Stimulated activated CD4-positive, alpha-beta T cell treated with anti-CD3 and anti-CD28 coated beads, Interleukin-12 subunit alpha, Interleukin-12 subunit beta, amount 100 ng/mL, for 48 hours (primary cell): Measurements from ENCODE around the gene ASMTL.
"Not testable (repeated sequence)": the region's sequence is repeated elsewhere in the genome, so short reads cannot be mapped to it uniquely, and the experiment has no call there.

Source experiments
- DNase-seq, 3 donors: peaks; one replicate each; pipeline ENCODE4 v3.0.0-alpha.2; 2020; ENCODE audit warnings: low read depth in 2 of 3, low spot score in 1 of 3

The ASMTL gene

GRCh38 chrX:1481636-1482529 lies 29.2 kb upstream of the ASMTL start:
- DNase-seq = peak; percentile 58 to 67 (median 66)

GRCh38 chrX:1480082-1480785 lies 27.5 kb upstream of the ASMTL start:
- DNase-seq = no peak

- no peak for DNase-seq
Measured at GRCh38 chrX:1477801-1478458, 25.2 kb upstream of the ASMTL start.

- no peak for DNase-seq
Measured at GRCh38 chrX:1477229-1477628, 24.5 kb upstream of the ASMTL start.

GRCh38 chrX:1476682-1477081 lies 24.0 kb upstream of the ASMTL start:
- no peak for DNase-seq

GRCh38 chrX:1475881-1476280 lies 23.2 kb upstream of the ASMTL start:
- no peak for DNase-seq

- no peak for DNase-seq
Measured at GRCh38 chrX:1475481-1475880, 22.8 kb upstream of the ASMTL start.

GRCh38 chrX:1474593-1474992 lies 21.9 kb upstream of the ASMTL start:
- DNase-seq = not testable (repeated sequence)

- no peak for DNase-seq
Measured at GRCh38 chrX:1472975-1473374, 20.3 kb upstream of the ASMTL start.

- peak; percentile 58 to 68 (median 66) for DNase-seq
Measured at GRCh38 chrX:1468250-1468772, 15.6 kb upstream of the ASMTL start.

- no peak for DNase-seq
Measured at GRCh38 chrX:1466971-1467561, 14.4 kb upstream of the ASMTL start.

- DNase-seq = no peak
Measured at GRCh38 chrX:1466232-1466661, 13.5 kb upstream of the ASMTL start.

GRCh38 chrX:1465286-1466231 lies 12.8 kb upstream of the ASMTL start:
- DNase-seq = no peak

GRCh38 chrX:1464971-1465285 lies 12.2 kb upstream of the ASMTL start:
- no peak for DNase-seq

GRCh38 chrX:1464041-1464970 lies 11.6 kb upstream of the ASMTL start:
- no peak for DNase-seq

GRCh38 chrX:1463581-1463980 lies 10.9 kb upstream of the ASMTL start:
- DNase-seq = no peak

GRCh38 chrX:1462596-1463251 lies 10.0 kb upstream of the ASMTL start:
- DNase-seq = peak; percentile 57 to 73 (median 62)

GRCh38 chrX:1462110-1462509 lies 9.4 kb upstream of the ASMTL start:
- no peak for DNase-seq

- no peak for DNase-seq
Measured at GRCh38 chrX:1455948-1456280, 3.2 kb upstream of the ASMTL start.
